GM21528 (cell line): ENCODE measurements around the gene PLA2G4A.
"Not testable (repeated sequence)": the region's sequence is repeated elsewhere in the genome, so short reads cannot be mapped to it uniquely, and the experiment has no call there.

Experiments
- ATAC-seq: cut with Tn5 transposase; IDR thresholded peaks from one replicate; pipeline ENCODE4 v1.9.1; 2021; ENCODE audit warnings: mild to moderate bottlenecking, moderate library complexity; ENCODE audit not compliant: unreplicated experiment, low FRiP score

PLA2G4A gene

DNA sequence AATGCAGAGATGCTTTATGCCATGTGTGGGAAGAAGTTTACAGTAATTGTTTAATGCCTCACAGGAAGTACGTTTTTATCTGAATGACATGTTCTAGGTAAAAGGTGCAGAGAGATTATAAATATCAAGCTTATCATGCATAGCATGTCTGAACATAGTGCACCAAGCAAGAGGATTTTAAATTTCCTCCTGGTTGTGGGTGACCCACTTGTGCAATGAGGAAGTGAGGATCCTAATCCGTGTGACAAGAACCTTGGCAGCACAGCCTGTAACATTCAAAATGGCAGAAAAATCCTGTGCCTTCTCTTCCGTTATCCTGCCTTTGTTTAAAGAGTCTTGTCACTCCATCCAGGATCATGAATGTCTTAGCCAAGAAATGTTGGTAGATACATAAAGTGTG, 75.6 kb downstream of the PLA2G4A start:
- no peak for ATAC-seq

DNA sequence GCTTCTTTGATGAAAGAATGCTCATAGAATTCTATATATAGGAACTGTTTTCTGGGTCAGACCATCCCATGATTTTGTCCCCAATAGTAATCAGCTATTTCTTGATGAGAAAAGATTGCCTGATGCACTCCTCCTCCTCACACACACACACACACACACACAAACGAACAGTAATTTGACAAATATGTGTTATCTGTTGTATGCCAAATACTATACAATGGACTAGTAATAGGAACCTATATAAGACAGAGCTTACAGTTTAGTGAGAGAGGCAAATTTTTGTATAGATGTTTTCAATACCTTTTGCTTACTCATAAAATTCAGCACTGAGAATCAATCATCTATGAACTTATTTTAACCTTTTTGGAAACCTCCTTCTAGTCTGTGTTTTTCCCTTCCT, 76.8 kb downstream of the PLA2G4A start:
- no peak for ATAC-seq

DNA sequence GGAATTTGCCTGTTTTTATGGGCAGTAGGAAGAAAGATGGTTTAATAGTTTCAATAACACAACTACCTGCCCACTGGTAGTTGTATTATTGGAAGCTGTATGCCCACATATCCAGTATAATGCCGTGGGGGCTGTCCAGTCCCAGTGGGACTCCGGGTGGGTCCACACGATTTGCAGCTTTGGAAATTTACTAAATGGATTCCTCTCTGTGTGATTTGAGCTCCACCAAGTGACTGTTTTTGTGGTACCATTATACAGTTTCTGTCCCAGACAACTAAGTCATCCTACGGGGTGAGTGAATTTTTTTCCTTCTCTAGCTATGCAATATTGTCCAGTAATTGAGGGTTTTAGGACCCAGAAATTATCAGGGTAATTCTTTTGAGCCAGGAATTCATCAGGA, 86.8 kb downstream of the PLA2G4A start:
- no peak for ATAC-seq

DNA sequence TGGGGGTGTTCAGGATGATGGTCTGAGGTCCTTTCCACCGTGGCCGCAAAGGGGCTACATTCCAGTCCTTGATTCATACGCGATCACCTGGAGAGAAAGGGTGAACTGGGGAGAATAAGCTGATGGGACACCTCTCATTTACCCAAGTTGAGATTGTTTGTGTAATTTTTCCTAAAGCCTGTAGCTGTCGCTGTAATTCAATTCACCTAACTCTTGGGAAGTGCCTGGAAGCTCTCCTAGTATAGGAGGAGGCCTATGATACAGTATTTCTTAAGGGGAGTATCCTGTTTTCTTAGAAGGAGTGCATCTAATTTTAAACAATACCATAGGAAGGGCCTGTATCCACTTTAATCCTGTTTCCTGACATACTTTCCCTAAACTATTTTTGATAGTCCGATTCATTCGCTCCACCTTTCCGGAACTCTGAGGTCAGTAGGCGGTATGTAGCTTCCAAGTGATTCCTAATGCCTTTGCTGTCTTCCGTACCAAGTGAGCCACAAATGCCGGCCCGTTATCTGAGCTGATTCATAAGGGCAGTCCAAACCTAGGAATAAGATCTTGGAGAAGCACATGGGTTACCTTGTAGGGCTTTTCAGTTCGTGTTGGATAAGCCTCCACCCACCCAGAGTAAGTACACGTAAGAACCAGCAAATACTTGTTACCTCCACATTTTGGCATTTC, 88.5 kb downstream of the PLA2G4A start:
- not testable (repeated sequence) for ATAC-seq

DNA sequence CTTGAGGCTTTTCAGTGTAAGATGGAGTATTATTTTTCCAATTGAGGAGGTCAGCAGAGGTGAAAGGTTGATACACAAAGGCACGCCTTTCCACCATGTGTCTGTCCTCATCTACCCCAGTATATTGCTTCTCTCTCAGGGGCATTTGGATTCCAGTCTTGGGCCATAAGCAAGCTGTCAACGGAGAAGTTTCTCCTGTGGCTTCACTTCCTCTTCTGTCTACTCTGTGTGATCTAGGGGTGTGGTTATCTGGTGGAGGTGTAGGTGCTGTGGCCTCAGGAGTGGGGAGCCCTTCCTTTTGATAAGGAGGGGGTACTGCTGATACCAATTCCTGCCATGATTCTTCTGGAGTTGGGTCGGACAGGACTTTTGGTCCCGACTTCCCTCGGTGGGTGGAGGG, 92.6 kb downstream of the PLA2G4A start:
- ATAC-seq, result not testable (repeated sequence)

DNA sequence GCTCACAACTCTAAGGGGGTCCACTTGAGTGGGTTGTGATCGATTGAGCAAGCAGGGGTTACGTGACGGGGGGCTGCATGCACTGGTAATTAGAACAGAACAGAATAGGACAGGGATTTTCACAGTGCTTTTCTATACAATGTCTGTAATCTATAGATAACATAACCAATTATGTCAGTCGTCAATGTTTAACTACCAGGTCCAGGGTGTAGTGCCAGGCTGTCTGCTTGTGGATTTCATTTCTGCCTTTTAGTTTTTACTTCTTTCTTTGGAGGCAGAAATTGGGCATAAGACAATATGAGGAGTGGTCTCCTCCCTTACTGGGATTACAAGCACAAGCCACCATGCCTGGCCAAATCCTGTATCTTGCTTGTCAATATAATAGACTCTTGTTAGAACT, 94.1 kb downstream of the PLA2G4A start:
- ATAC-seq, result not testable (repeated sequence)

DNA sequence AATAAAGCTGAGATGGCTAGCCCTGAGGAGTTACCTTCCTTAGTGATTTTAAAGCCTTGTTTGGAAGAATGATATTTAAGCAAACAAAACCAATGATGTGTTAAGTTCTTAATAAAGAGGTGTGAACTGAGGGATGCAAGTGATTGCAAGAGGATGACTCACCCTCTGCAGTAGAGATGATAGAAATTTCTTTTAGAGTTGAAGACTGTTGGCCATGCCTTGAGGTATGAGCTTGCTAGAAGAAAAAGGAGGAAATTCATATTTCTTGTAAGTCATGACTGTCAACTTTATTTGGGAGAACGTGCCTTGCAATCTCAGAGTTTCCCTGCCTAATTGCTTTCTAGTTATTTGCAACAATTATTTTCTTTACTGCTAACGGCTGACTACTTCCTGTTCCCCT, 94.7 kb downstream of the PLA2G4A start:
- ATAC-seq, result no peak

DNA sequence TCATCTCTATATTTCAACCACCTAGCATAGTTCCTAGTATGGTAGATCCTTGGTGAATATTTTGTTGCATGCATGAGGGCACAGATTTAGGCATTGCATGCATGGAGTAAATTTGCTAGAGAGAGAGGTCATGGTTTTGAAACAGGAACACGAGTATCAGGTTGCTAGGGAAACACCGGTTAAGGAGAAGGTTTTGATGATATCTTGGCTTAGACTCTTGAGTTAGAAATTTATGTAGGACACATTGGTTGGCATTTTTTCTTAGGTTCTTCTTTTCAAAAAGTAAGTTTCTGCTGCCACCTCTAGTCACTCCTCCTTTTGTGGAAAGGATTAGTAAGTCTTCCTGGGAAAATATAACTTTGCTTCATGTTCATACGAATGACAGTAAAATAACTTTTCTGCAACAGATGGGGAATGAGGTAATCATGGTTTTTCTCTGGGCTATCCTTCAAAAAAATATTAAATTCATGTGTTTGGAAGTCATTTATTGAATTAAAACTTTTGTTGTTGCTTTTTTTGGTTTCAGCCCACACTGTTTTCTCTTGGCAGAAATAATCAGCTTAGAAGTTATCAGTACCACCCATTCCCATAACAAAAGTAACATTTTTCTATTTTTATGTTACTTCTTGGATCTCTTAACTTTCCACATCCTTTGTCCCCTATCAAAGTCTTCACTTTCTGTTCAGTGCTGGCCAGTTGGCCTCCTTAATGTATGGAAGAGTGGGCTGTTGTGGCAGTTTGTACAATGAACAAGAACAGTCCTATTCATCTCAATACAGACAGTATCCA, 97.3 kb downstream of the PLA2G4A start:
- no peak for ATAC-seq

DNA sequence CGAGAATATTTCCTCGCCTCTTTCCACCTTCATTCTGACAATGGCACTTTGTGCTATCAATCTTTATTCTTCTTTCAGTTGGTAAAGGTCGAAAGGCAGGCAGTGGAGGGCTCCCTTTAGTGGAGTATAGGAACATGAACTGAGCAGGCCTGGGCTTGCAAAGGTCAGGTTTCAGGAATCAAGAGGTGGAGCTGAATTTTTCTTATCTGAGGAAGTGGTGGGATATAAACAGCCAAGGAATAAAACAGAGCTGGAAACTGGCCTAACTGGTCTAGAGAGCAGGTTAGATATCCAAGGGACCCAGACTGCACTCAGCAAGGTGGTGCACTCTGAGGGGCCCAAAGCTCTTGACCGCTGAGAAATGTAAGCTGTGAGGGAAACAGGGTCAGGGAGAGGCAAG, 99.1 kb downstream of the PLA2G4A start:
- no peak for ATAC-seq

DNA sequence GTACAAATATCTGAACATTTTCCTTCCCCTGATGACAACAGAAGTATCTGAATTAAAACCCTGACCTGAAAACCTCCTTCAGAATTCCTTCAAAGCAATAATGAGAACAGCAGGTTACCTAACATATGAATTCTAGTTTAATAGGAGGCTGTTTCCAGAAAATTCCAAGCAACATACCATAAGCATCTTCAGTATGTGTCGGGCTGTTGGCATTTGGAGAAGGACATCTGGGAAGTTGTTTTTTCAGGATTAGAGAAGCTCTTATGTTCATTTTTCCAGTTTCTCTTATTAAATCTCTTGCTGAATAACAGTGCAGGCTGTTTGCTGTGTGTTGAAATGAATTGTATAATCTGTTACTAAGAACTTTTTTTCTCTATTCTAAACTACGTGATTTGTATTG, 101.5 kb downstream of the PLA2G4A start:
- ATAC-seq, result no peak

DNA sequence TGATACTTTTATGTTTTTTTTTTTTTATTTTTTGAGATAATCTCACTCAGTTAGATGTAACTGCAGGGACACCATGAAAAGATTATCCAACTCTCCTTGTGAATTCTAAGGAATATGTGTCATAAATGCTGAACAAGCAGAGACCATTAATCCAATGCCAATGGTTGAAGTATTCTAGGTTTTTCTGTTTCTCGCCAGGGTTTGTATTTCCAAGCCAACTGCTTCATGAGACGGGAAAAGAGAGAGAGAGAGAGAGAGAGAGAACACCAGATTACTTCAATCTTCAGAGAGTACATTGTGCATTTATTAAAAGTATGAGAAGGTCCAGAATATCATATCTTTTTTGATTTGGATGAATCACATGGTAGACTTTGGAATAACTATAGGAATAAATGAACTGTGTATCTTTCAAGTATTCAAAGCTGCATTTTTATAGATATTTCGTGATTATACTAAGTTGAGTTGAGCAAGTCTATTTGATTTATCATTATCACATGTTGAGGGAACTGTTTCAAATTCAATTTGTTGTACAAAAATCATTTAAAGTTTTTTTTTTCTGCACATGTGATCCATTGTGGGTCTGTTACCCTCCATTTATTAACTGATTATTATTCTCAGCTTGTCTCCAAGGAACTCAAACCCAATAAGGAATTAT, 108.4 kb downstream of the PLA2G4A start:
- ATAC-seq, result no peak

DNA sequence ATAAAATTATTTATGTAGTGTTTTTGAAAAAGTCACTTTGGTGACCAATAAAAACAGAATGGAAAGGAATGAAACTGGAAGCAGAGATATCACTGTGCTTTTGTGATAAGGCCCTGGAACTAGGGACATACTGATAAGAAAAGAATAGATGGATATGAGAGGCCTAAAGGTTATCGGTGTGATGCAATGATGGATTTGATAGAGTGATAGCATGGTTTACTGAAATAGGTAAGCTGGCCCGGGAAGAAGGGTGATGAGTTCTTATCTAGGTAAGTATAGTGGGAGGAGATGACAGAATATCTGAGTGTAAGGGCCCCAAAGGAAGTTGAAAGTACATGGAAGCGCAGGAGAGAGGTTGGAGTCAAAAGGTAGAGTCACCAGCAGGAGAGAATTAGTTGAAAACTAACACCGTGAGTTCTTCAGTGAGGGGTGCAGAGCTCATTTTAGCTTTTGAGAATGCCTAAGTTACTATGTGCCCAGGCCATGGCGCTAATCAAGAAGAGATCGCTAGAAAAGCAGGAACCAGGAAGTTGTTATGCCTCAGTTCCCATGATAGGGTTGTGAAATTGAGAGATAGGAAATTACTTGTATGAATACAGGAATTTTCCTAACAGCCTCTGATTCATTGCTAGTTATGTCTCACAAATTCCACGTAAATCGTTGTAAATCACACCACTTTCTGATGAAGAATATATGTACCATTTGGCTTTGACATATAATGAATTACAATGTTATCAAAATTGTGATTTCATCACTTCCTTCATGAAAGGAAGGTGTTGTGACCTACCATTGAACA, 115.3 kb downstream of the PLA2G4A start:
- ATAC-seq, result no peak

DNA sequence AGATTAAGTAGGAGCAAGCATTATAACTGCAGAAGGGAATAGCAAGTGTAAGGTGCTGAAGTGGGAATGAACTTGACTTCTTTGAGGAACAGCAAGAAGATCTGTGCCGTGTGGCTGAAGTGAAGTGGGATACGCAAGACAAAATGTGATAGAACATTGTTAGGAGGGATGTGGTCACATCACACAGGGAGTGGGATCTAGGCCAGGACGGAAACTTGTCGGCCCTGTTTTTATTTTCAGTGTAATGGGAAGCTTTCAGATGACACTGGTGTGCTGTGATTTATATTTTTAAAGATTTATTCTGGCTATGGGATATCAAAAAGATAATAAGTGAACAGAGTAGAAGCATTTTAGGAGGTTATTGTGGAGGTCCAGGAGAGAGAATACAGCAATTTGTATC, 116.4 kb downstream of the PLA2G4A start:
- ATAC-seq, result no peak

DNA sequence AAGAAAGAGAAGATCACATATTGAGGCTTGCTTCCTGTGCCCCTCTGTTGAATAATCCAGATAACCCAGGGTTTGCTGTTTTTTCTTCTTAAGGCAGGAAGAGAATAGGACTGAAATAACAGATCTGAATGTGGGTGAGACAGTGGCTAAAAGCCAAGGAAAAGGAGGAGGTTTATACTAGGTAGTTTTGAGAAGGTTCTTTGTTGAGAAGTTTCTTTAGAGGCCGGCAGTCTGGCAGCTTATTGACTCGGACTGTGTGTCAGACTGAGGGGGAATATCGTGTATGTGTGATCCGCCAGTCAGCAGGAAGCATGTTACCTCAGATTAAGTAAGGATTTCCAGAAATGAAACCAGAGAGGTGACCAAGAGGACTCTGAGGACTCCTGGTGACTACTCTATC, 119.8 kb downstream of the PLA2G4A start:
- no peak for ATAC-seq

DNA sequence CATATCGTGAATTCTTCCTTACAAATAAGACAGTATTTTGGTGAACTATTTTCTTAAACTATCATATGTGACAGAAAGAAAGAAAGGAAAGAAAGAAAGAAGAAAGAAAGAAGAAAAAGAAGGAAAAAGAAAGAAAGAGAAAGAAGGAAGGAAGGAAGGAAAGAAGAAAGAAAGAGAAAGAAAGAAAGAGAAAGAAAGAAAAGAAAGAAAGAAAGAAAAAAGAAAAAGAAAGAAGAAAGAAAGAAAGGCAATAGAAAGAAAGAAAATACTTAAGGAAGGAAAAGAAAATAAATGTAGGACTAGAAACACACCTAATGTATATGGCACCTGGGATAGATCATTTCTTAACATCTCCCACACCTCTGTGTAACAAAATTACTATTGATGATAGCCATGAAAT, 120.4 kb downstream of the PLA2G4A start:
- ATAC-seq, result no peak

DNA sequence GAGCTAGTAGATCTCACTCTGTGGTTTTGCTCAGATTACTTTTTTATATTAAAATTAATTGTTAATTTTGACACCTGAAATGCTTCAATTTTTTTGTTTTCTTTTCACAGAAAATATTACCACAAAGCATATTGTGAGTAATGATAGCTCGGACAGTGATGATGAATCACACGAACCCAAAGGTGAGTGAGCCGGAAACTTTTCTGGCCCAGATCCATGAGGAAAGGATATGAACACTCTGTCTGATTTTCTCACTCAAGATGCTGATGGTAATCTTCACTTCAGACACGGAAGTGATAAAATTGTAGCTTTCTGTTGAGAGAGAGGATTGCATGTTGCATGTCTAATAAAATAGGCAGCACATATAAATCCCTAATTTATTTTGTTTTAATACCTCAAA, 121.8 kb downstream of the PLA2G4A start:
- ATAC-seq, result no peak

DNA sequence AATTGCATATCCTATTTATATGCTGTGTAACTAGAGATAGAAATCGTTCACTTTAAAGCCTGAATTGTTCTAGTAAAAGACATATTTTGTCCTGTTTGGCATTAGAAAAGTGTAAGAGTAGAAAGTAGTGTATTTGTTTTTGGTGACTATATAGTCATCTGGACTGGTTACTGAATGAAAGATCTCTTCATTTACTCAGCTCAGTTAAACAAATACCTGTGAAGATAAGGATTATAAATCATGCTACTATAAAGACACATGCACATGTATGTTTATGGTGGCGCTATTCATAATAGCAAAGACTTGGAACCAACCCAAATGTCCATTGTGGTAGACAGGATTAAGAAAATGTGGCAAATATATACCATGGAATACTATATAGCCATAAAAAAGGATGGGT, 125.1 kb downstream of the PLA2G4A start:
- ATAC-seq, result no peak

DNA sequence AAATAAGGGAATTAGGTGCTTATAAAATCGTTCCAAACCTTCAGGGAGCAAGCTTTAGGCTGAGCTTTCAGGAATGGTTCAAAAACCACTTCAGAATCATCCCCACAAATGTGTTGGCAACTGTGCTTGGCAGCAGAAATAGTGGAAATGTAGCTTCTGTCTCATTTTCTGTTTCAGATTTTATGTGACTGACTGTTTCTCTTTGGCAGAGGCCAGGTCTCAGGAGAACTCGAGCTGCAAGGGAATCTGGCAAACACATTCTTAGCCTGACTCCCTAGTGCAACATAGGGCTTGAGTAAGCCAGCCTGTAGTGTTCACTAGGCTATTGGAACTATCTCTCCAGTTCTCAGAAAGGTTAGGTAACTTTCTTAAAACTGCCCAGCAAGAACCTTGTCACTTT, 128.6 kb downstream of the PLA2G4A start:
- no peak for ATAC-seq

DNA sequence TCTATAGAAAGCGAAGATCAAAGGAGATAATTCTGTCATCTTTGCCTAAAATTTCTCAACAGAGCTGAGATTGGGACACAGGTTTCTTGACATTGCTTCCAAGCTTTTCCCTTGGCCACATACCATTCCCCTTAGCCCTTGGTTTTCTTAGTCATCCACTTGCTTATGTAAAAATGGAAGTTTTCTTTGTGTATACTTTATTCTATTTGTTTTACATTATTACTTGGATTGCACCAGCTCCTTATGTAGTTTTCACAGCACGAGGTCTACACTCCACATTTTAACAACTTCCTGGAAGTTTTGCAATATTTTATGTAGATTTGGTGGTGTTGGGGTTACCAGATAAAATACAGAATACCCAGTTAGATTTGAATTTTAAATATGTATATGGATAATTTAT, 129.8 kb downstream of the PLA2G4A start:
- no peak for ATAC-seq

DNA sequence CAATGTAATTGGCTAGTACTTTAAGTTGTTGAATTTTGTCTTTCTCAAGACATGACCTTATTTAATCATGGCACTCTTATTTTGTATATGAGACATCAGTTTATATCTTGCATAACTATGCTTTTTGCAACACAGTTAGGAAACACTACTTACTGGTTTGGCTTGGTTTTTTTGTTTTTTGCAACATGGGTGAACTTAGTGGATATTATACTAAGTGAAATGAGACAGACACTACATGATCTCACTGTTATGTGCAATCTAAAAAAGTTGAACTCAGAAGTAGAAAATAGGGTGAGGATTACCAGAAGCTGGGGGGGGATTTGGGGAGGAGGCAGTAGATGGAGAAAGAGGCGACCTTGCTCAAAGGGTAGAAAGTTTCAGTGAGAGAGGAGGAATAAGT, 132.1 kb downstream of the PLA2G4A start:
- ATAC-seq, result no peak

DNA sequence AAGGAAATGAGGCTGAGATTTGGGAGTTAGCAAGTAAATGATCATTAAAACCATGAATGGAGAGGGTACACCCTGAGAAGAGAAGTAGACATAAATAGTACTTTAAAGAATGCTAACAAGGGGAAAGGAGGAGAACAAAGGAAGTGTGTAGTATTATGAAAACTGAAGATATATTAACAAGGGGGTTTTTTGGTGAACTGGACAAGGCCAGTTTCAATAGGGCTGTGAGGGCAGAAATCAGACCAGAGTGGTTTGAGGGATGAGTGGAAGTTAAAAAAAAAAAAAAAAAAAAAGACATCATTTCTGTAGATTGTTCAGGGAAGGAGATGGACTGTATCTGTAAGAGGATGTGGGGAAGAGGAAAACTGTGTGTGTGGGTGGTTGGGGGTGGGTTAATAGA, 137.1 kb downstream of the PLA2G4A start:
- no peak for ATAC-seq
